Activated CD4-positive, alpha-beta memory T cell treated with anti-CD3 and anti-CD28 coated beads for 36 hours (primary cell): ENCODE measurements around the gene OR6K3. TPM values are rescaled to one million over a fixed set of nuclear protein-coding genes. Genes with fewer than 3 reads are reported as not detected.
"Not testable (repeated sequence)": the region's sequence is repeated elsewhere in the genome, so short reads cannot be mapped to it uniquely, and the experiment has no call there.

Experiments
- CTCF ChIA-PET: fragments of 350-600 bp; sonication (Branson Sonifier 250); formaldehyde crosslinking; loops from one replicate; lab custom pipeline; 2021; ENCODE audit warnings: antibody characterized with exemption, inconsistent platforms; lab: Charles Lee
- POLR2A ChIA-PET: fragments of 350-600 bp; sonication (Branson Sonifier 250); formaldehyde crosslinking; loops from one replicate; lab custom pipeline; 2021; ENCODE audit warnings: antibody characterized with exemption; lab: Charles Lee
- DNase-seq: peaks from one replicate; pipeline ENCODE4 v3.0.0-alpha.2; 2020
- H3K27ac Mint-ChIP-seq: one replicate; pipeline ENCODE4 v1.8.0; 2021; ENCODE audit warnings: mixed read lengths
- H3K27me3 Mint-ChIP-seq: one replicate; pipeline ENCODE4 v1.8.0; 2021; ENCODE audit warnings: mixed read lengths
- H3K36me3 Mint-ChIP-seq: one replicate; pipeline ENCODE4 v1.8.0; 2021; ENCODE audit warnings: mixed read lengths
- H3K4me1 Mint-ChIP-seq: one replicate; pipeline ENCODE4 v1.8.0; 2021; ENCODE audit warnings: low read depth, mixed read lengths
- H3K4me3 Mint-ChIP-seq: one replicate; pipeline ENCODE4 v1.8.0; 2021; ENCODE audit warnings: mild to moderate bottlenecking, mixed read lengths
- H3K9me3 Mint-ChIP-seq: one replicate; pipeline ENCODE4 v1.8.0; 2021; ENCODE audit warnings: mixed read lengths
- intact Hi-C: fragments of 100-400 bp; cut with micrococcal nuclease; formaldehyde crosslinking; loops from one replicate; pipeline ENCODE4 v1.15.1; 2023
- total RNA-seq, 2 experiments: library from RNA; stranded (reverse); gene quantifications; one replicate each; pipeline ENCODE4 v1.2.3, GENCODE V29; 2021

Gene OR6K3
- total RNA-seq, 2 experiments from 2014 or later, result not detected

GRCh38 chr1:158714754-158715153, 5.8 kb downstream of the OR6K3 start:
- Mint-ChIP-seq H3K9me3 (no peaks in the 10 kb centered on the region), H3K36me3 (no peaks in the 10 kb centered on the region), H3K4me1 (peaks cover 6% of the 10 kb centered on the region), H3K27ac (no peak overlapping the region), H3K27me3 (peaks cover 25% of the 10 kb centered on the region), H3K4me3 (no peak overlapping the region)
- DNase-seq, result no peak
- intact Hi-C loops, result loop anchor here (10.0 kb wide), 1 partner anchor 280 kb away; no protein-coding TSS in a partner anchor
- POLR2A ChIA-PET, result no interaction called here
- CTCF ChIA-PET, result no interaction called here

- Mint-ChIP-seq H3K4me3 (no peak overlapping the region), H3K27ac (no peak overlapping the region), H3K4me1 (no peaks in the 10 kb centered on the region), H3K27me3 (peaks cover 13% of the 10 kb centered on the region), H3K9me3 (no peaks in the 10 kb centered on the region), H3K36me3 (no peaks in the 10 kb centered on the region)
- ChIA-PET CTCF (interaction anchor here (1.0 kb wide), 1 partner anchor 12 kb away, joined by 3 read pairs; no protein-coding TSS in a partner anchor), POLR2A (no interaction called here)
- DNase-seq, result no peak
- intact Hi-C loops, result loop anchor here (10.0 kb wide), 1 partner anchor 284 kb away; no protein-coding TSS in a partner anchor
These were observed 9.4 kb downstream of the OR6K3 start for GRCh38 chr1:158711098-158711497.

- Mint-ChIP-seq H3K27ac (no peak overlapping the region), H3K9me3 (no peaks in the 10 kb centered on the region), H3K27me3 (no peaks in the 10 kb centered on the region), H3K36me3 (no peaks in the 10 kb centered on the region), H3K4me3 (no peak overlapping the region), H3K4me1 (no peaks in the 10 kb centered on the region)
- no peak for DNase-seq
- intact Hi-C loops, result no loop called here
- ChIA-PET POLR2A (no interaction called here), CTCF (no interaction called here)
These were observed 14.4 kb downstream of the OR6K3 start for GRCh38 chr1:158706096-158706495.

GRCh38 chr1:158700552-158700951, 20.0 kb downstream of the OR6K3 start, which contains the start of gene OR6K2:
OR6K2 (minus strand) TSS chr1:158700652; CDS start chr1:158700652, 0 bp downstream.
- Mint-ChIP-seq H3K36me3 (no peaks in the 10 kb centered on the region), H3K27ac (no peak within 1 kb of the TSS), H3K4me3 (no peak within 1 kb of the TSS), H3K27me3 (peaks cover 3% of the 10 kb centered on the region), H3K4me1 (no peaks in the 10 kb centered on the region), H3K9me3 (no peaks in the 10 kb centered on the region)
- DNase-seq, result no peak
- ChIA-PET CTCF (no interaction called here), POLR2A (no interaction called here)
- intact Hi-C loops, result no loop called here

GRCh38 chr1:158694596-158694995, 25.9 kb downstream of the OR6K3 start:
- CTCF ChIA-PET, result no interaction called here
- POLR2A ChIA-PET, result no interaction called here
- H3K27me3 Mint-ChIP-seq, result peaks cover 12% of the 10 kb centered on the region
- intact Hi-C loops, result no loop called here
- no peak overlapping the region for H3K4me3 Mint-ChIP-seq
- H3K9me3 Mint-ChIP-seq, result no peaks in the 10 kb centered on the region
- no peak overlapping the region for H3K27ac Mint-ChIP-seq
- no peaks in the 10 kb centered on the region for H3K4me1 Mint-ChIP-seq
- DNase-seq, result no peak
- H3K36me3 Mint-ChIP-seq, result no peaks in the 10 kb centered on the region

- H3K36me3 Mint-ChIP-seq, result no peaks in the 10 kb centered on the region
- H3K4me1 Mint-ChIP-seq, result no peaks in the 10 kb centered on the region
- no peaks in the 10 kb centered on the region for H3K9me3 Mint-ChIP-seq
- no peak overlapping the region for H3K4me3 Mint-ChIP-seq
- intact Hi-C loops, result no loop called here
- no peak overlapping the region for H3K27ac Mint-ChIP-seq
- DNase-seq, result no peak
- CTCF ChIA-PET, result no interaction called here
- H3K27me3 Mint-ChIP-seq, result peaks cover 16% of the 10 kb centered on the region
- POLR2A ChIA-PET, result no interaction called here
These were observed 28.2 kb downstream of the OR6K3 start for GRCh38 chr1:158692356-158692755.

GRCh38 chr1:158691907-158692306, 28.6 kb downstream of the OR6K3 start:
- CTCF ChIA-PET, result no interaction called here
- H3K9me3 Mint-ChIP-seq, result no peaks in the 10 kb centered on the region
- H3K4me1 Mint-ChIP-seq, result no peaks in the 10 kb centered on the region
- H3K27ac Mint-ChIP-seq, result no peak overlapping the region
- intact Hi-C loops, result no loop called here
- H3K27me3 Mint-ChIP-seq, result peaks cover 18% of the 10 kb centered on the region
- H3K4me3 Mint-ChIP-seq, result no peak overlapping the region
- no peaks in the 10 kb centered on the region for H3K36me3 Mint-ChIP-seq
- DNase-seq, result no peak
- POLR2A ChIA-PET, result no interaction called here

- CTCF ChIA-PET, H3K4me1 Mint-ChIP-seq, H3K4me3 Mint-ChIP-seq, intact Hi-C loops, H3K27ac Mint-ChIP-seq, H3K36me3 Mint-ChIP-seq, DNase-seq, H3K9me3 Mint-ChIP-seq, POLR2A ChIA-PET: not testable (repeated sequence)
- peaks cover 18% of the 10 kb centered on the region for H3K27me3 Mint-ChIP-seq
These were observed 29.4 kb downstream of the OR6K3 start for GRCh38 chr1:158691149-158691548.

GRCh38 chr1:158689875-158690274, 30.6 kb downstream of the OR6K3 start:
- ChIA-PET POLR2A (no interaction called here), CTCF (no interaction called here)
- H3K36me3 Mint-ChIP-seq, result no peaks in the 10 kb centered on the region
- no peak for DNase-seq
- H3K4me3 Mint-ChIP-seq, result no peak overlapping the region
- no peak overlapping the region for H3K27ac Mint-ChIP-seq
- intact Hi-C loops, result no loop called here
- H3K27me3 Mint-ChIP-seq, result peaks cover 16% of the 10 kb centered on the region
- H3K9me3 Mint-ChIP-seq, result no peaks in the 10 kb centered on the region
- H3K4me1 Mint-ChIP-seq, result no peaks in the 10 kb centered on the region

GRCh38 chr1:158689110-158689509, 31.4 kb downstream of the OR6K3 start:
- Mint-ChIP-seq H3K27ac (no peak overlapping the region), H3K27me3 (peaks cover 17% of the 10 kb centered on the region), H3K9me3 (no peaks in the 10 kb centered on the region), H3K4me1 (no peaks in the 10 kb centered on the region), H3K36me3 (no peaks in the 10 kb centered on the region), H3K4me3 (no peak overlapping the region)
- POLR2A ChIA-PET, result no interaction called here
- DNase-seq, result no peak
- CTCF ChIA-PET, result no interaction called here
- intact Hi-C loops, result no loop called here

GRCh38 chr1:158688343-158688742, 32.2 kb downstream of the OR6K3 start:
- DNase-seq, intact Hi-C loops, H3K27ac Mint-ChIP-seq, H3K9me3 Mint-ChIP-seq, CTCF ChIA-PET, H3K36me3 Mint-ChIP-seq, H3K4me3 Mint-ChIP-seq, POLR2A ChIA-PET, H3K4me1 Mint-ChIP-seq: not testable (repeated sequence)
- H3K27me3 Mint-ChIP-seq, result peaks cover 17% of the 10 kb centered on the region

GRCh38 chr1:158687037-158687436, 33.5 kb downstream of the OR6K3 start:
- intact Hi-C loops, result no loop called here
- no peaks in the 10 kb centered on the region for H3K9me3 Mint-ChIP-seq
- no peaks in the 10 kb centered on the region for H3K4me1 Mint-ChIP-seq
- no peak overlapping the region for H3K4me3 Mint-ChIP-seq
- H3K36me3 Mint-ChIP-seq, result no peaks in the 10 kb centered on the region
- no peak for DNase-seq
- H3K27me3 Mint-ChIP-seq, result peaks cover 22% of the 10 kb centered on the region
- ChIA-PET CTCF (no interaction called here), POLR2A (no interaction called here)
- H3K27ac Mint-ChIP-seq, result no peak overlapping the region
